NB4 (cell line): ENCODE results near the gene S100A6.

Experiments
- POLR2A ChIP-seq: IDR thresholded peaks from 2 replicates; pipeline ENCODE4 v1.6.1; 2011; ENCODE audit warnings: mild to moderate bottlenecking; ENCODE audit not compliant: insufficient read length; ENCODE audit errors: extremely low read depth
- TF ChIP-seq, protein P1 (sequence below): IDR thresholded peaks from one replicate; pipeline ENCODE4 v1.5.1; 2012; ENCODE audit warnings: low read depth, low read length

DNA sequence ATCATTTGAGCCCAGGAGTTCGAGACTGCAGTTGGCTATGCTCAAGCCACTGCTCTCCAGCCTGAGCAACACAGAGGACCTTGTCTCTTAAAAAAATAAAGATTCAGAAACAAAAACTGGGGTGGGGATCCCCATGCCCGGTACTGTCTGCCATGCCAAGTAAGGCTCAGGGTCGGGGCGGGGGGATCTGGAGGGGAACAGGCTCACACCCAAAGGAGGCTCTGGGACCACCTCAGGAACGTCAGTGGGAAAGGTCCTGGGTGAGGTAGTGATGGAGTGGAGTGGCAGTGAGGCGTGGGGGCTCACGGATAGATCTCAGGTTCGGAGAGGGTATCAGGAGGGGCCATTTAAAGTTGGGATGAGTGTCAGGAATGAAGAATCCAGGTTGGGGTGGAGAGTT is 10.6 kb upstream of the S100A6 start:
- TF ChIP-seq, protein P1, sequence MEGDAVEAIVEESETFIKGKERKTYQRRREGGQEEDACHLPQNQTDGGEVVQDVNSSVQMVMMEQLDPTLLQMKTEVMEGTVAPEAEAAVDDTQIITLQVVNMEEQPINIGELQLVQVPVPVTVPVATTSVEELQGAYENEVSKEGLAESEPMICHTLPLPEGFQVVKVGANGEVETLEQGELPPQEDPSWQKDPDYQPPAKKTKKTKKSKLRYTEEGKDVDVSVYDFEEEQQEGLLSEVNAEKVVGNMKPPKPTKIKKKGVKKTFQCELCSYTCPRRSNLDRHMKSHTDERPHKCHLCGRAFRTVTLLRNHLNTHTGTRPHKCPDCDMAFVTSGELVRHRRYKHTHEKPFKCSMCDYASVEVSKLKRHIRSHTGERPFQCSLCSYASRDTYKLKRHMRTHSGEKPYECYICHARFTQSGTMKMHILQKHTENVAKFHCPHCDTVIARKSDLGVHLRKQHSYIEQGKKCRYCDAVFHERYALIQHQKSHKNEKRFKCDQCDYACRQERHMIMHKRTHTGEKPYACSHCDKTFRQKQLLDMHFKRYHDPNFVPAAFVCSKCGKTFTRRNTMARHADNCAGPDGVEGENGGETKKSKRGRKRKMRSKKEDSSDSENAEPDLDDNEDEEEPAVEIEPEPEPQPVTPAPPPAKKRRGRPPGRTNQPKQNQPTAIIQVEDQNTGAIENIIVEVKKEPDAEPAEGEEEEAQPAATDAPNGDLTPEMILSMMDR, result no peak
- no peak for TF ChIP-seq POLR2A
